ENCODE results near the gene ARL6IP5.

Gene ARL6IP5

GRCh38 chr3:69099576-69099975, 14.8 kb downstream of the ARL6IP5 start:
- H3K4me3 ChIP-seq: no peak overlapping the region
- no peaks in the 10 kb centered on the region for H3K27me3 ChIP-seq
- peaks cover 0 to 67% (median 31%) of the 10 kb centered on the region in 4 donors for H3K4me1 ChIP-seq
- intact Hi-C loops (cut with DNase I; ENCODE audit: low total_unique reads): no loop called here
- TF ChIP-seq CTCF (IDR thresholded peaks at IDR 0.05): no peak
- no peak overlapping the region for H3K27ac ChIP-seq
- H3K36me3 ChIP-seq: peaks cover 24 to 31% (median 28%) of the 10 kb centered on the region in 3 donors
- no peaks in the 10 kb centered on the region for H3K9me3 ChIP-seq
- no peak for DNase-seq

- H3K36me3 ChIP-seq: peaks cover 24 to 44% (median 31%) of the 10 kb centered on the region in 3 donors
- no peak for TF ChIP-seq CTCF (IDR thresholded peaks at IDR 0.05)
- intact Hi-C loops (cut with DNase I; ENCODE audit: low total_unique reads): no loop called here
- H3K27ac ChIP-seq: no peak overlapping the region
- H3K4me1 ChIP-seq: peaks cover 0 to 55% (median 16%) of the 10 kb centered on the region in 4 donors
- no peaks in the 10 kb centered on the region for H3K9me3 ChIP-seq
- DNase-seq: no peak
- H3K4me3 ChIP-seq: no peak overlapping the region
- no peaks in the 10 kb centered on the region for H3K27me3 ChIP-seq
Measured at GRCh38 chr3:69102384-69102783, 17.6 kb downstream of the ARL6IP5 start.

- H3K27ac ChIP-seq: no peak overlapping the region
- no peak for DNase-seq
- H3K9me3 ChIP-seq: no peaks in the 10 kb centered on the region
- intact Hi-C loops (cut with DNase I; ENCODE audit: low total_unique reads): no loop called here
- TF ChIP-seq CTCF (IDR thresholded peaks at IDR 0.05): no peak
- no peak overlapping the region for H3K4me3 ChIP-seq
- peaks cover 0 to 48% (median 13%) of the 10 kb centered on the region in 4 donors for H3K4me1 ChIP-seq
- peaks cover 24 to 44% (median 31%) of the 10 kb centered on the region in 3 donors for H3K36me3 ChIP-seq
- H3K27me3 ChIP-seq: no peaks in the 10 kb centered on the region
Measured at GRCh38 chr3:69103123-69103522, 18.4 kb downstream of the ARL6IP5 start.

- Histone ChIP-seq H3K9me3 (no peaks in the 10 kb centered on the region), H3K36me3 (peaks cover 24 to 44% (median 31%) of the 10 kb centered on the region in 3 donors), H3K27me3 (no peaks in the 10 kb centered on the region), H3K4me3 (no peak overlapping the region), H3K27ac (no peak overlapping the region), H3K4me1 (peaks cover 0 to 33% (median 11%) of the 10 kb centered on the region in 4 donors)
- no peak for DNase-seq
- intact Hi-C loops (cut with DNase I; ENCODE audit: low total_unique reads): no loop called here
- no peak for TF ChIP-seq CTCF (IDR thresholded peaks at IDR 0.05)
Measured at GRCh38 chr3:69104586-69104985, 19.8 kb downstream of the ARL6IP5 start.

- intact Hi-C loops (cut with DNase I; ENCODE audit: low total_unique reads): no loop called here
- Histone ChIP-seq H3K36me3 (peaks cover 24 to 44% (median 31%) of the 10 kb centered on the region in 3 donors), H3K27me3 (no peaks in the 10 kb centered on the region), H3K4me3 (no peak overlapping the region), H3K27ac (no peak overlapping the region), H3K4me1 (peaks cover 0 to 26% (median 6%) of the 10 kb centered on the region in 4 donors), H3K9me3 (no peaks in the 10 kb centered on the region)
- DNase-seq: no peak
- TF ChIP-seq CTCF (IDR thresholded peaks at IDR 0.05): no peak
Measured at GRCh38 chr3:69105320-69105719, 20.6 kb downstream of the ARL6IP5 start.

GRCh38 chr3:69107841-69108240, 23.1 kb downstream of the ARL6IP5 start:
- Histone ChIP-seq H3K4me1 (peaks cover 0 to 16% (median 6%) of the 10 kb centered on the region in 4 donors), H3K27ac (no peak overlapping the region), H3K27me3 (no peaks in the 10 kb centered on the region), H3K36me3 (peaks cover 11 to 30% (median 18%) of the 10 kb centered on the region in 3 donors), H3K4me3 (no peak overlapping the region), H3K9me3 (no peaks in the 10 kb centered on the region)
- no peak for TF ChIP-seq CTCF (IDR thresholded peaks at IDR 0.05)
- no peak for DNase-seq
- intact Hi-C loops (cut with DNase I; ENCODE audit: low total_unique reads): no loop called here
